ENCODE results near the gene PLAAT4. TPM values are rescaled to one million over a fixed set of nuclear protein-coding genes. Genes with fewer than 3 reads are reported as not detected.
"Not testable (repeated sequence)": the region's sequence is repeated elsewhere in the genome, so short reads cannot be mapped to it uniquely, and the experiment has no call there.

Gene PLAAT4
- total RNA-seq, 1 donor from 2014 or later: 150 TPM

- Histone ChIP-seq H3K4me3 (no peak overlapping the region), H3K9me3 (no peaks in the 10 kb centered on the region), H3K36me3 (peaks cover 31% of the 10 kb centered on the region), H3K27me3 (ENCODE audit: low read depth) (no peaks in the 10 kb centered on the region), H3K4me1 (peaks cover 8% of the 10 kb centered on the region), H3K27ac (no peak overlapping the region)
- TF ChIP-seq, protein P1, sequence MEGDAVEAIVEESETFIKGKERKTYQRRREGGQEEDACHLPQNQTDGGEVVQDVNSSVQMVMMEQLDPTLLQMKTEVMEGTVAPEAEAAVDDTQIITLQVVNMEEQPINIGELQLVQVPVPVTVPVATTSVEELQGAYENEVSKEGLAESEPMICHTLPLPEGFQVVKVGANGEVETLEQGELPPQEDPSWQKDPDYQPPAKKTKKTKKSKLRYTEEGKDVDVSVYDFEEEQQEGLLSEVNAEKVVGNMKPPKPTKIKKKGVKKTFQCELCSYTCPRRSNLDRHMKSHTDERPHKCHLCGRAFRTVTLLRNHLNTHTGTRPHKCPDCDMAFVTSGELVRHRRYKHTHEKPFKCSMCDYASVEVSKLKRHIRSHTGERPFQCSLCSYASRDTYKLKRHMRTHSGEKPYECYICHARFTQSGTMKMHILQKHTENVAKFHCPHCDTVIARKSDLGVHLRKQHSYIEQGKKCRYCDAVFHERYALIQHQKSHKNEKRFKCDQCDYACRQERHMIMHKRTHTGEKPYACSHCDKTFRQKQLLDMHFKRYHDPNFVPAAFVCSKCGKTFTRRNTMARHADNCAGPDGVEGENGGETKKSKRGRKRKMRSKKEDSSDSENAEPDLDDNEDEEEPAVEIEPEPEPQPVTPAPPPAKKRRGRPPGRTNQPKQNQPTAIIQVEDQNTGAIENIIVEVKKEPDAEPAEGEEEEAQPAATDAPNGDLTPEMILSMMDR (IDR thresholded peaks at IDR 0.05): no peak
- no peak for ATAC-seq
- DNase-seq: no peak
- intact Hi-C loops (cut with DNase I): no loop called here
Measured at GRCh38 chr11:63549411-63549810, 12.8 kb downstream of the PLAAT4 start.

- DNase-seq; H3K4me3 ChIP-seq; H3K9me3 ChIP-seq; H3K27ac ChIP-seq; H3K4me1 ChIP-seq; intact Hi-C loops (cut with DNase I); H3K27me3 ChIP-seq (ENCODE audit: low read depth); ATAC-seq: not testable (repeated sequence)
- H3K36me3 ChIP-seq: peaks cover 23% of the 10 kb centered on the region
Measured at GRCh38 chr11:63550156-63550700, 13.6 kb downstream of the PLAAT4 start.

DNA sequence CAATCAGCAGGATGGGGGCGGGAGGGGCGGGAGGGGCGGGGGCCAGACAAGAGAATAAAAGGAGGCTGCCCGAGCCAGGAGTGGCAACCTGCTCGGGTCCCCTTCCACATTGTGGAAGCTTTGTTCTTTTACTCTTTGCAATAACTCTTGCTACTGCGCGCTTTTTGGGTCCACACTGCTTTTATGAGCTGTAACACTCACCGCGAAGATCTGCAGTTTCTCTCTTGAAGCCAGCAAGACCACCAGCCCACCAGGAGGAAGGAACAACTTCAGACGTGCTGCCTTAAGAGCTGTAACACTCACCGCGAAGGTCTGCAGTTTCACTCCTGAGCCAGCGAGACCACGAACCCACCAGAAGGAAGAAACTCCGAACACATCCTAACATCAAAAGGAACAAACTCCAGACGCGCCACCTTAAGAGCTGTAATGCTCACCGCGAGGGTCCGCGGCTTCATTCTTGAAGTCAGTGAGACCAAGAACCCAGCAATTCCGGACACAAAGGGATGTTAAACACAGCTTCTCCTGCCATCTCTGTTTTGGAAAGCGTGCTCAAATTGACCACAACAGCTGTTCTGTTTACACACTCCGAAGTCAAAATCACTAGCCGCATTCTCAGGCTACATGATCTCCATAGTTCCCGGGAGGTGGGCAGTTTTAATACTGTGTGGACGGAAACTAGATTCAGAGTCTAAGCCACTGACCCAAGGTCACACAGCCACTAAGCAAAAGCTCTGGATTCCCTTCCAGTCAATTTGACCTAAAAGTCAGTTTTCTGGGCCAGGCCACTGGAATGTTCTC is 14.7 kb downstream of the PLAAT4 start:
- intact Hi-C loops (cut with DNase I): no loop called here
- peaks cover 8% of the 10 kb centered on the region for H3K4me1 ChIP-seq
- H3K27me3 ChIP-seq (ENCODE audit: low read depth): no peaks in the 10 kb centered on the region
- TF ChIP-seq, protein P1 (IDR thresholded peaks at IDR 0.05): no peak
- no peaks in the 10 kb centered on the region for H3K9me3 ChIP-seq
- no peak for ATAC-seq
- no peak overlapping the region for H3K27ac ChIP-seq
- DNase-seq: no peak
- peaks cover 13% of the 10 kb centered on the region for H3K36me3 ChIP-seq
- H3K4me3 ChIP-seq: no peak overlapping the region

GRCh38 chr11:63551889-63552266 is 15.3 kb downstream of the PLAAT4 start:
- peak in 1 of 2 donors; percentile 8 for ATAC-seq
- Histone ChIP-seq H3K27me3 (ENCODE audit: low read depth) (no peaks in the 10 kb centered on the region), H3K4me1 (peaks cover 8% of the 10 kb centered on the region), H3K36me3 (peaks cover 7% of the 10 kb centered on the region), H3K27ac (no peak overlapping the region), H3K9me3 (no peaks in the 10 kb centered on the region), H3K4me3 (no peak overlapping the region)
- intact Hi-C loops (cut with DNase I): no loop called here
- TF ChIP-seq, protein P1 (IDR thresholded peaks at IDR 0.05): no peak
- no peak for DNase-seq

DNA sequence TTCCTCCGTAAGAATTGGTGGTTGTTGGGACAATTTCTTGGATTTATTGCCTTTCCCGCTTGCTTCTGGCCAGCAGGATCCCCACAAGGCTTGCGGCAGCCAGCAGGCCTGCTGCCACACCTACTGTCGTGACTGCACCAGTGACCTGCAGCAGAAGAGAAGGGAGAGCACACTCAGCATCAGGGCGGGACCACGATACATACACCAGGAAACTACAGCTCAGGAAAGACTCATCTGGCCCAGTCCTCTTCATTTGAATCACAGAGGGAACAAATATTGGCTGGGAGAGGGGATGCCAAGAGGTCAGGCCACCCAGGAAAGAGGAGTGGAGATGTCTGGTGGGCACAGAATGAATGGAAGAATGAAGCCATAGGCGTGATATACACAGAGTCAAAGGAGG is 16.3 kb downstream of the PLAAT4 start:
- H3K27ac ChIP-seq: no peak overlapping the region

More for the DNA sequence above, 16.3 kb downstream of the PLAAT4 start:
- Histone ChIP-seq H3K4me1 (peaks cover 8% of the 10 kb centered on the region), H3K9me3 (no peaks in the 10 kb centered on the region), H3K36me3 (no peaks in the 10 kb centered on the region), H3K4me3 (no peak overlapping the region), H3K27me3 (ENCODE audit: low read depth) (no peaks in the 10 kb centered on the region)
- TF ChIP-seq, protein P1 (IDR thresholded peaks at IDR 0.05): no peak
- no peak for DNase-seq
- intact Hi-C loops (cut with DNase I): no loop called here
- ATAC-seq: no peak
